ENCODE measurements around the gene BATF.

Gene BATF

GRCh38 chr14:75535164-75535898, 13.1 kb downstream of the BATF start:
- DNase-seq, result no peak

GRCh38 chr14:75537071-75537470, 14.8 kb downstream of the BATF start:
- no peak for DNase-seq

GRCh38 chr14:75539162-75539560, 16.9 kb downstream of the BATF start:
- no peak for DNase-seq

GRCh38 chr14:75539561-75540478, 17.6 kb downstream of the BATF start:
- DNase-seq, result peak; percentile 42 to 45

- DNase-seq, result no peak
Observed at GRCh38 chr14:75540479-75540851, 18.2 kb downstream of the BATF start.

- DNase-seq, result peak; percentile 87 to 90
Observed at GRCh38 chr14:75542588-75543091, 20.4 kb downstream of the BATF start.

- DNase-seq, result no peak
Observed at GRCh38 chr14:75543253-75543652, 21.0 kb downstream of the BATF start.

GRCh38 chr14:75543786-75544185, 21.5 kb downstream of the BATF start:
- DNase-seq, result no peak

GRCh38 chr14:75545907-75546306, 23.6 kb downstream of the BATF start:
- no peak for DNase-seq

- no peak for DNase-seq
Observed at GRCh38 chr14:75547552-75548250, 25.4 kb downstream of the BATF start.

GRCh38 chr14:75548544-75548943, 26.3 kb downstream of the BATF start:
- no peak for DNase-seq

- no peak for DNase-seq
Observed at GRCh38 chr14:75549169-75549568, 26.9 kb downstream of the BATF start.

GRCh38 chr14:75551021-75551420, 28.8 kb downstream of the BATF start:
- no peak for DNase-seq

- no peak for DNase-seq
Observed at GRCh38 chr14:75553157-75553556, 30.9 kb downstream of the BATF start.

GRCh38 chr14:75553761-75554364, 31.6 kb downstream of the BATF start:
- DNase-seq, result no peak

GRCh38 chr14:75554482-75554881, 32.2 kb downstream of the BATF start:
- no peak for DNase-seq

GRCh38 chr14:75558440-75558839, 36.2 kb downstream of the BATF start:
- DNase-seq, result no peak

- no peak for DNase-seq
Observed at GRCh38 chr14:75559045-75559444, 36.8 kb downstream of the BATF start.

GRCh38 chr14:75559451-75560222, 37.4 kb downstream of the BATF start:
- peak; percentile 36 to 43 for DNase-seq

- DNase-seq, result peak; percentile 37 to 39
Observed at GRCh38 chr14:75561013-75561432, 38.8 kb downstream of the BATF start.

GRCh38 chr14:75562089-75562488, 39.8 kb downstream of the BATF start:
- peak; percentile 34 to 44 for DNase-seq

- no peak for DNase-seq
Observed at GRCh38 chr14:75562489-75562888, 40.2 kb downstream of the BATF start.

Data from activated CD4-positive, alpha-beta T cell treated with anti-CD3 and anti-CD28 coated beads, Interleukin-2, amount 50 U/mL, for 4 hours (primary cell).